Stimulated activated CD8-positive, alpha-beta memory T cell treated with anti-CD3 and anti-CD28 coated beads, Interleukin-4, amount 100 ng/mL, for 1 hour (primary cell): Measurements from ENCODE around the gene OR2A5.
"Not testable (repeated sequence)": the region's sequence is repeated elsewhere in the genome, so short reads cannot be mapped to it uniquely, and the experiment has no call there.

Experiments
- DNase-seq, 2 donors: peaks; one replicate each; pipeline ENCODE4 v3.0.0-alpha.2; 2020; ENCODE audit warnings: low read depth in 2 of 2, low spot score in 1 of 2

The OR2A5 gene

GRCh38 chr7:144032985-144033709 lies 15.6 kb upstream of the OR2A5 start:
- DNase-seq = no peak

- no peak for DNase-seq
These were observed 13.4 kb upstream of the OR2A5 start for GRCh38 chr7:144035385-144035784.

- DNase-seq = no peak
These were observed 12.4 kb upstream of the OR2A5 start for GRCh38 chr7:144036302-144036885.

- DNase-seq = no peak
These were observed 11.2 kb upstream of the OR2A5 start for GRCh38 chr7:144037414-144038035.

GRCh38 chr7:144038887-144039286 lies 9.9 kb upstream of the OR2A5 start:
- DNase-seq = no peak

GRCh38 chr7:144049491-144049890 lies 743 bp downstream of the OR2A5 start:
- no peak for DNase-seq

- DNase-seq = no peak
These were observed 1.3 kb downstream of the OR2A5 start for GRCh38 chr7:144050093-144050492.

- not testable (repeated sequence) for DNase-seq
These were observed 2.1 kb downstream of the OR2A5 start for GRCh38 chr7:144050884-144051283.

GRCh38 chr7:144057954-144058353 lies 9.2 kb downstream of the OR2A5 start:
- no peak for DNase-seq

- no peak for DNase-seq
These were observed 15.0 kb downstream of the OR2A5 start for GRCh38 chr7:144063710-144064109.

GRCh38 chr7:144069511-144069910 lies 20.8 kb downstream of the OR2A5 start, which contains the start of gene OR2A25:
TSS of gene OR2A25 (plus strand) at chr7:144069811. CDS start at chr7:144074220, 4,409 bp downstream.
- DNase-seq = no peak

- DNase-seq = no peak
These were observed 21.2 kb downstream of the OR2A5 start for GRCh38 chr7:144069953-144070352.

GRCh38 chr7:144074374-144074773 lies 25.6 kb downstream of the OR2A5 start:
- no peak for DNase-seq

- DNase-seq = no peak
These were observed 37.2 kb downstream of the OR2A5 start, which contains the start of gene OR2A12 for GRCh38 chr7:144085978-144086377. TSS of gene OR2A12 (plus strand) at chr7:144086278. CDS start at chr7:144095108, 8,830 bp downstream.

- DNase-seq = no peak
These were observed 38.0 kb downstream of the OR2A5 start for GRCh38 chr7:144086730-144087129.

- DNase-seq = no peak
These were observed 38.5 kb downstream of the OR2A5 start for GRCh38 chr7:144087230-144087629.

- no peak for DNase-seq
These were observed 41.9 kb downstream of the OR2A5 start for GRCh38 chr7:144090667-144091066.

GRCh38 chr7:144098776-144099175 lies 50.0 kb downstream of the OR2A5 start:
- no peak for DNase-seq

- DNase-seq = no peak
These were observed 51.9 kb downstream of the OR2A5 start for GRCh38 chr7:144100607-144101006.

GRCh38 chr7:144102041-144102440 lies 53.3 kb downstream of the OR2A5 start:
- DNase-seq = no peak

- no peak for DNase-seq
These were observed 56.5 kb downstream of the OR2A5 start for GRCh38 chr7:144105211-144105610.
